Activated naive CD4-positive, alpha-beta T cell treated with anti-CD3 and anti-CD28 coated beads, Interleukin-2, amount 50 U/mL, for 16 hours (primary cell): ENCODE results near the gene HDAC2.

Experiments used
- DNase-seq: peaks from one replicate; pipeline ENCODE4 v3.0.0-alpha.2; 2020

The HDAC2 gene

GRCh38 chr6:113907102-113907815, 63.7 kb downstream of the HDAC2 start:
- DNase-seq, result no peak

GRCh38 chr6:113903666-113904330, 67.2 kb downstream of the HDAC2 start:
- DNase-seq, result no peak

- DNase-seq, result no peak
Measured at GRCh38 chr6:113901482-113901881, 69.5 kb downstream of the HDAC2 start.

- no peak for DNase-seq
Measured at GRCh38 chr6:113894712-113895674, 76.0 kb downstream of the HDAC2 start.

GRCh38 chr6:113893866-113894265, 77.1 kb downstream of the HDAC2 start:
- DNase-seq, result no peak

GRCh38 chr6:113893451-113893850, 77.5 kb downstream of the HDAC2 start:
- no peak for DNase-seq

GRCh38 chr6:113888956-113889630, 81.9 kb downstream of the HDAC2 start:
- no peak for DNase-seq

GRCh38 chr6:113888493-113888892, 82.5 kb downstream of the HDAC2 start:
- DNase-seq, result no peak

GRCh38 chr6:113886512-113886911, 84.4 kb downstream of the HDAC2 start:
- DNase-seq, result no peak

GRCh38 chr6:113884011-113884410, 86.9 kb downstream of the HDAC2 start:
- DNase-seq, result no peak
